IMR-90 (cell line): ENCODE results near the gene HS3ST1. TPM values are rescaled to one million over a fixed set of nuclear protein-coding genes. Genes with fewer than 3 reads are reported as not detected.

Experiments
- ATAC-seq: fragments of 200-7000 bp; cut with Tn5 transposase; 2 replicates; pipeline ENCODE4 v1.9.1; 2020; ENCODE audit warnings: low read depth, mild to moderate bottlenecking, moderate library complexity
- BruUV-seq: library from RNA; stranded (reverse); fragments of 400-500 nt; replicated peaks from 2 replicates; lab custom pipeline; 2021; lab: Mats Ljungman, UMichigan
- CTCF ChIA-PET: fragments of 300-600 bp; formaldehyde crosslinking; extraction: SDS; loops from one replicate; lab custom pipeline; 2021; ENCODE audit warnings: antibody characterized with exemption; lab: Yijun Ruan, JAX
- POLR2A ChIA-PET: fragments of 300-600 bp; sonication (Branson Sonifier 250); formaldehyde crosslinking; loops from one replicate; lab custom pipeline; 2022; ENCODE audit warnings: antibody characterized with exemption; ENCODE audit not compliant: unreplicated experiment; lab: Charles Lee
- DNase-seq: peaks from one replicate; pipeline ENCODE4 v3.0.0; 2013
- H2AFZ ChIP-seq: replicated peaks from 2 replicates; pipeline ENCODE3; 2013; ENCODE audit warnings: low read length, mild to moderate bottlenecking; ENCODE audit not compliant: poor library complexity
- H2AK5ac ChIP-seq: 2 replicates; pipeline ENCODE4 v1.6.1; 2013; ENCODE audit warnings: low read depth, low read length, inconsistent platforms
- H2AK9ac ChIP-seq: replicated peaks from 2 replicates; pipeline ENCODE3; 2013; ENCODE audit warnings: mild to moderate bottlenecking, low read depth, low read length, moderate library complexity; ENCODE audit not compliant: poor library complexity
- H2BK120ac ChIP-seq: 2 replicates; pipeline ENCODE4 v1.6.1; 2013; ENCODE audit warnings: low read depth, low read length, inconsistent platforms
- H2BK15ac ChIP-seq: 3 replicates; pipeline ENCODE4 v1.6.1; 2013; ENCODE audit warnings: low read depth, low read length, inconsistent platforms
- H2BK20ac ChIP-seq: 2 replicates; pipeline ENCODE4 v1.6.1; 2013; ENCODE audit warnings: low read depth, mild to moderate bottlenecking, inconsistent platforms, low read length, moderate library complexity
- H2BK5ac ChIP-seq: 2 replicates; pipeline ENCODE4 v1.6.1; 2013; ENCODE audit warnings: mild to moderate bottlenecking, low read depth, low read length, inconsistent platforms; ENCODE audit not compliant: poor library complexity, severe bottlenecking
- H3K14ac ChIP-seq: replicated peaks from 2 replicates; pipeline ENCODE4 v1.6.1; 2013; ENCODE audit warnings: low read depth, low read length, inconsistent platforms
- H3K18ac ChIP-seq: 2 replicates; pipeline ENCODE4 v1.6.1; 2013; ENCODE audit warnings: low read depth, low read length, control low read depth
- H3K23ac ChIP-seq: 2 replicates; pipeline ENCODE4 v1.6.1; 2013; ENCODE audit warnings: low read depth, low read length, inconsistent platforms
- H3K27ac ChIP-seq: 2 replicates; pipeline ENCODE4 v1.5.1; 2013; ENCODE audit warnings: mild to moderate bottlenecking, control low read depth, low read length; ENCODE audit not compliant: insufficient read depth
- H3K27me3 ChIP-seq: 2 replicates; pipeline ENCODE4 v1.6.1; 2013; ENCODE audit warnings: low read length; ENCODE audit not compliant: control insufficient read depth, insufficient read depth
- H3K36me3 ChIP-seq: 2 replicates; pipeline ENCODE4 v1.6.1; 2013; ENCODE audit warnings: low read length, mixed read lengths; ENCODE audit not compliant: control insufficient read depth, insufficient read depth
- H3K4ac ChIP-seq: 2 replicates; pipeline ENCODE4 v1.6.1; 2013; ENCODE audit warnings: low read depth, low read length, inconsistent platforms
- H3K4me1 ChIP-seq: 2 replicates; pipeline ENCODE4 v1.6.1; 2013; ENCODE audit warnings: low read length, mixed read lengths; ENCODE audit not compliant: control insufficient read depth, insufficient read depth
- H3K4me2 ChIP-seq: 2 replicates; pipeline ENCODE4 v1.6.1; 2013; ENCODE audit warnings: low read depth, mild to moderate bottlenecking, control low read depth, low read length, moderate library complexity
- H3K4me3 ChIP-seq: 2 replicates; pipeline ENCODE4 v1.5.1; 2013; ENCODE audit warnings: low read depth, mild to moderate bottlenecking, control low read depth, low read length, moderate library complexity; ENCODE audit not compliant: insufficient read depth
- H3K56ac ChIP-seq: 2 replicates; pipeline ENCODE4 v1.6.1; 2013; ENCODE audit warnings: low read length, inconsistent platforms; ENCODE audit not compliant: insufficient read depth; ENCODE audit errors: extremely low read depth
- H3K79me1 ChIP-seq, 2 experiments: 2 replicates each; pipeline ENCODE4 v1.6.1; 2013; ENCODE audit warnings: low read length in 2 of 2, inconsistent platforms in 1 of 2, low read depth in 1 of 2
- H3K9ac ChIP-seq: 2 replicates; pipeline ENCODE4 v1.6.1; 2013; ENCODE audit warnings: low read depth, low read length, control low read depth
- H3K9me1 ChIP-seq: 2 replicates; pipeline ENCODE4 v1.6.1; 2013; ENCODE audit warnings: low read length, inconsistent platforms; ENCODE audit not compliant: insufficient read depth
- H3K9me3 ChIP-seq: 2 replicates; pipeline ENCODE4 v1.6.1; 2013; ENCODE audit warnings: low read length; ENCODE audit not compliant: control insufficient read depth, insufficient read depth
- H4K20me1 ChIP-seq: 2 replicates; pipeline ENCODE4 v1.6.1; 2013; ENCODE audit warnings: low read length, inconsistent platforms; ENCODE audit not compliant: insufficient read depth
- H4K5ac ChIP-seq: 2 replicates; pipeline ENCODE4 v1.6.1; 2013; ENCODE audit warnings: mild to moderate bottlenecking, low read depth, low read length, control low read depth
- H4K8ac ChIP-seq, 2 experiments: 2 replicates each; pipeline ENCODE4 v1.6.1; 2013; ENCODE audit warnings: low read depth in 2 of 2, low read length in 2 of 2, control low read depth in 1 of 2, inconsistent platforms in 1 of 2
- H4K91ac ChIP-seq: 2 replicates; pipeline ENCODE4 v1.6.1; 2013; ENCODE audit warnings: low read depth, low read length, inconsistent platforms; ENCODE audit not compliant: insufficient read depth
- BHLHE40 ChIP-seq: fragments of 150-350 bp; IDR thresholded peaks from 2 replicates; pipeline ENCODE4 v1.6.1; 2016; ENCODE audit warnings: mild to moderate bottlenecking, low read depth, low read length
- CEBPB ChIP-seq: IDR thresholded peaks from 2 replicates; pipeline ENCODE4 v1.6.1; 2012; ENCODE audit warnings: low read depth, low read length, improper control_type of control experiment
- FOS ChIP-seq: fragments of 150-350 bp; IDR thresholded peaks from 2 replicates; pipeline ENCODE4 v1.6.1; 2016; ENCODE audit warnings: low read depth, low read length
- MAFK ChIP-seq: IDR thresholded peaks from 2 replicates; pipeline ENCODE4 v1.6.1; 2012; ENCODE audit warnings: low read depth, low read length, improper control_type of control experiment
- NFE2L2 ChIP-seq: fragments of 150-350 bp; IDR thresholded peaks from 2 replicates; pipeline ENCODE4 v1.6.1; 2016; ENCODE audit warnings: low read depth, mild to moderate bottlenecking, low read length
- POLR2A ChIP-seq: IDR thresholded peaks from 2 replicates; pipeline ENCODE4 v1.6.1; 2012; ENCODE audit warnings: mild to moderate bottlenecking, low read depth, low read length
- RAD21 ChIP-seq: IDR thresholded peaks from 2 replicates; pipeline ENCODE4 v1.6.1; 2012; ENCODE audit warnings: low read length, improper control_type of control experiment
- RFX5 ChIP-seq: IDR thresholded peaks from 2 replicates; pipeline ENCODE4 v1.8.0; 2012; ENCODE audit warnings: low read depth, mild to moderate bottlenecking, low read length, moderate library complexity
- SMC3 ChIP-seq: fragments of 150-350 bp; IDR thresholded peaks from 2 replicates; pipeline ENCODE4 v1.6.1; 2016; ENCODE audit warnings: low read depth, mild to moderate bottlenecking, antibody characterized with exemption, low read length, moderate library complexity
- USF2 ChIP-seq: fragments of 150-350 bp; IDR thresholded peaks from 2 replicates; pipeline ENCODE4 v1.6.1; 2017; ENCODE audit warnings: mild to moderate bottlenecking, antibody characterized with exemption, low read length, low read depth
- WGBS, 2 experiments: methylation state at CpG; one replicate each; pipeline versions ENCODE4 v1.1.5 to v1.1.7; 2013; ENCODE audit warnings: missing lambda C conversion rate in 2 of 2; ENCODE audit not compliant: insufficient read length in 1 of 2; ENCODE audit errors: extremely low coverage in 2 of 2; 5-methylcytosine and 5-hydroxymethylcytosine counted together
- dilution Hi-C: fragments of 300-500 bp; cut with HindIII; formaldehyde crosslinking; loops from one replicate; pipeline ENCODE4 v1.14.3; 2018; ENCODE audit warnings: low sequenced_read_pairs; ENCODE audit not compliant: unreplicated experiment
- in situ Hi-C: fragments of 300-500 bp; cut with MboI; formaldehyde crosslinking; loops from 3 replicates; pipeline ENCODE4 v1.14.3; 2019; ENCODE audit warnings: low sequenced_read_pairs, inconsistent platforms, mixed read lengths
- intact Hi-C: fragments of 100-400 bp; cut with micrococcal nuclease; formaldehyde crosslinking; loops from 2 replicates; pipeline ENCODE4 v1.10.0; 2022
- polyA plus RNA-seq, 3 experiments: library from polyadenylated mRNA; depleted of rRNA; stranded (reverse); fragments of >200 nt; gene quantifications; 2 replicates each; pipeline ENCODE4 v1.2.3, GENCODE V29; 2012; ENCODE audit warnings: low replicate concordance in 1 of 3
- total RNA-seq: library from RNA; depleted of rRNA; stranded (reverse); fragments of >200 nt; gene quantifications from 2 replicates; pipeline ENCODE4 v1.2.3, GENCODE V29; 2012
- TF ChIP-seq, protein P1 (sequence below): conservative IDR thresholded peaks from 2 replicates; pipeline ENCODE4 v1.5.1; 2012; ENCODE audit warnings: mild to moderate bottlenecking, low read depth, low read length, improper control_type of control experiment
- TF ChIP-seq, protein P2 (sequence below): fragments of 150-350 bp; IDR thresholded peaks from 2 replicates; pipeline ENCODE4 v1.6.1; 2016; ENCODE audit warnings: low read depth, mild to moderate bottlenecking, low read length, moderate library complexity, borderline replicate concordance

The HS3ST1 gene
- total and polyA plus RNA-seq, 2 of the 4 experiments (the other 2 are of a cell fraction): 0.09 TPM; not detected in 1

DNA sequence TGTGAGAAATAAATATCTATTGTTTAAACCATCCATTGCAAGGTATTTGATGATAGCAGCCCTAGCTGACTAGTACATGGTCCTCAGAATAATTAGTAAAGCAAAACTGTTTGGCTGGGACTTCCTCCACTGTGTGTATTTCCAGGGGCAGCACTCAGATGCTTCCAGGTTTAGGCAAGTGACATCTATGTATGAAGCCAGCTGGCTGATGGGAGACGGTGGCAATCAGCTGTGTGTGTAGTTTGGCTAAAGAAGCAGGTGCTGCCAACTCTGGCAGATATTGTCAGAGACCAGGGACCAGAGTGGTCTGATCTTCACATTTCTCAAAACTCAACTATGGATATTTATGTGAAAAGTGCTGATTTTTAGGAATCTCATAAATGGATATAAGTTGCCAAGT is 19.1 kb downstream of the HS3ST1 start:
- no peak overlapping the region for H4K91ac ChIP-seq
- no peak for ATAC-seq
- H2BK120ac ChIP-seq: no peak overlapping the region
- dilution Hi-C loops (no loop called here), in situ Hi-C loops (no loop called here), intact Hi-C loops (no loop called here)
- H3K79me1 ChIP-seq: no peaks in the 10 kb centered on the region
- H3K14ac ChIP-seq: no peak overlapping the region
- no peak overlapping the region for H3K4me3 ChIP-seq
- H4K20me1 ChIP-seq: no peaks in the 10 kb centered on the region
- H2BK15ac ChIP-seq: no peak overlapping the region
- no peak overlapping the region for H3K27ac ChIP-seq
- no peak overlapping the region for H2AK5ac ChIP-seq
- no peaks in the 10 kb centered on the region for H3K27me3 ChIP-seq
- H3K23ac ChIP-seq: no peak overlapping the region
- H2AFZ ChIP-seq: no peak overlapping the region
- H2BK20ac ChIP-seq: no peak overlapping the region
- no peaks in the 10 kb centered on the region for H3K9me3 ChIP-seq
- no peak for TF ChIP-seq FOS
- no peak for TF ChIP-seq NFE2L2
- TF ChIP-seq CEBPB: no peak
- TF ChIP-seq MAFK: no peak
- TF ChIP-seq BHLHE40: no peak
- no peak for TF ChIP-seq RAD21
- no peak for TF ChIP-seq SMC3
- no peak for TF ChIP-seq POLR2A
- TF ChIP-seq RFX5: no peak
- TF ChIP-seq, protein P1, sequence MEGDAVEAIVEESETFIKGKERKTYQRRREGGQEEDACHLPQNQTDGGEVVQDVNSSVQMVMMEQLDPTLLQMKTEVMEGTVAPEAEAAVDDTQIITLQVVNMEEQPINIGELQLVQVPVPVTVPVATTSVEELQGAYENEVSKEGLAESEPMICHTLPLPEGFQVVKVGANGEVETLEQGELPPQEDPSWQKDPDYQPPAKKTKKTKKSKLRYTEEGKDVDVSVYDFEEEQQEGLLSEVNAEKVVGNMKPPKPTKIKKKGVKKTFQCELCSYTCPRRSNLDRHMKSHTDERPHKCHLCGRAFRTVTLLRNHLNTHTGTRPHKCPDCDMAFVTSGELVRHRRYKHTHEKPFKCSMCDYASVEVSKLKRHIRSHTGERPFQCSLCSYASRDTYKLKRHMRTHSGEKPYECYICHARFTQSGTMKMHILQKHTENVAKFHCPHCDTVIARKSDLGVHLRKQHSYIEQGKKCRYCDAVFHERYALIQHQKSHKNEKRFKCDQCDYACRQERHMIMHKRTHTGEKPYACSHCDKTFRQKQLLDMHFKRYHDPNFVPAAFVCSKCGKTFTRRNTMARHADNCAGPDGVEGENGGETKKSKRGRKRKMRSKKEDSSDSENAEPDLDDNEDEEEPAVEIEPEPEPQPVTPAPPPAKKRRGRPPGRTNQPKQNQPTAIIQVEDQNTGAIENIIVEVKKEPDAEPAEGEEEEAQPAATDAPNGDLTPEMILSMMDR: no peak
- TF ChIP-seq USF2: no peak
- TF ChIP-seq, protein P2, sequence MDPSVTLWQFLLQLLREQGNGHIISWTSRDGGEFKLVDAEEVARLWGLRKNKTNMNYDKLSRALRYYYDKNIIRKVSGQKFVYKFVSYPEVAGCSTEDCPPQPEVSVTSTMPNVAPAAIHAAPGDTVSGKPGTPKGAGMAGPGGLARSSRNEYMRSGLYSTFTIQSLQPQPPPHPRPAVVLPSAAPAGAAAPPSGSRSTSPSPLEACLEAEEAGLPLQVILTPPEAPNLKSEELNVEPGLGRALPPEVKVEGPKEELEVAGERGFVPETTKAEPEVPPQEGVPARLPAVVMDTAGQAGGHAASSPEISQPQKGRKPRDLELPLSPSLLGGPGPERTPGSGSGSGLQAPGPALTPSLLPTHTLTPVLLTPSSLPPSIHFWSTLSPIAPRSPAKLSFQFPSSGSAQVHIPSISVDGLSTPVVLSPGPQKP: no peak
- H3K9ac ChIP-seq: no peak overlapping the region
- no peak overlapping the region for H4K5ac ChIP-seq
- no peak overlapping the region for H3K4me2 ChIP-seq
- no CpG with 5 or more reads among the region's 1 CpG for WGBS, 2 experiments
- no peak for DNase-seq
- no TSS peak for BruUV-seq
- no peaks in the 10 kb centered on the region for H3K36me3 ChIP-seq
- H3K4me1 ChIP-seq: no peaks in the 10 kb centered on the region
- ChIA-PET POLR2A (no interaction called here), CTCF (no interaction called here)
- no peak overlapping the region for H2AK9ac ChIP-seq
- H3K18ac ChIP-seq: no peak overlapping the region
- H3K56ac ChIP-seq: no peak overlapping the region
- H4K8ac ChIP-seq: no peak overlapping the region
- no peaks in the 10 kb centered on the region for H3K9me1 ChIP-seq
- no peak overlapping the region for H2BK5ac ChIP-seq
- no peak overlapping the region for H3K4ac ChIP-seq
